Measurements from ENCODE around the gene HOXC13. TPM values are rescaled to one million over a fixed set of nuclear protein-coding genes. Genes with fewer than 3 reads are reported as not detected.

The HOXC13 gene
- total RNA-seq, 4 donors from 2014 or later: not detected

DNA sequence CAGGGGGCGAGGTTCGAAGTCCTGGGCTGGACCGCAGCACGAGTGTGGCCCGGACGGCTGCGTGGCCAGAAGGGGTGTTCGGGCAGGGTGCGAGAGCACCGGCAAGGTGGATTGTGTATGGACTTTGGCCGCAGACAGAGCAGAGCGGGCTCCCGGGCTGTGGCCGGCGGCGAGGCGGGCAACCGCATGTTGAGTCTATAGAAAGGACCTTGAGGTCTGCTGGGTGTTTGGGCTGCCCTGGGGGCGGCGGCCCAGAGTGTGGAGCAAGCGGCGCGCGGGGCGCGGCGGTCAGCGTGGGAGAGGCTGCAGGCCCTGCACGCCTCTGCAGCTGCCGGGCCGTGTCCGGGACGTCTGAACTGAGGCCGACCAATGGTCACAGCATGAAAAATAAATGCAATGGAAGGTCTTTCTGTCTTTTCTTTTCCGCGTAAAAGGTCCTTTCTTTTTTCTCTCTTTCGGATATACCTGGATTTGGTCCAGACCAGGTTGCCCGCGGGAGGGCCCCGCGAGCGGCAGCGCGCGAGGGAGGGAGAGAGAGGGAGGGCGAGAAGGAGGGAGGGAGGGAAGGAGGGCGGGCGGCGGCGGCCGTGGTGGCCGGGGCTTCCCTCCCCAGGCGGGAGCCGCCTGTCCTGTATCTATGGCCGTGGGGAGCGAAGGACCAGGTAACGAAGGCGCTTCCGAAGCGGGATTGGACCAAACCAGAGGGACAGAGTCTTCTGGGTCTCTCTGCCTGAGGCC lies 55.8 kb downstream of the HOXC13 start:
- H3K27me3 ChIP-seq: peaks cover 12 to 100% (median 97%) of the 10 kb centered on the region in 4 donors
- H3K4me3 ChIP-seq: peak overlapping the region in 3 of 4 donors; percentile 46 to 61 (median 51)
- no peak overlapping the region for H3K27ac ChIP-seq (replicated peaks in 1 of 4)
- intact Hi-C loops (cut with DNase I): no loop called here
- H3K36me3 ChIP-seq: no peaks in the 10 kb centered on the region
- WGBS: 13% methylated on average over 19 of the region's 60 CpGs
- peaks cover 24 to 53% (median 32%) of the 10 kb centered on the region in 4 donors for H3K4me1 ChIP-seq
- no peak for TF ChIP-seq POLR2A (IDR thresholded peaks at IDR 0.05; ENCODE audit: low read depth)
- TF ChIP-seq EP300 (IDR thresholded peaks at IDR 0.05): no peak
- TF ChIP-seq POLR2AphosphoS5 (IDR thresholded peaks at IDR 0.05): no peak
- TF ChIP-seq, protein P1, sequence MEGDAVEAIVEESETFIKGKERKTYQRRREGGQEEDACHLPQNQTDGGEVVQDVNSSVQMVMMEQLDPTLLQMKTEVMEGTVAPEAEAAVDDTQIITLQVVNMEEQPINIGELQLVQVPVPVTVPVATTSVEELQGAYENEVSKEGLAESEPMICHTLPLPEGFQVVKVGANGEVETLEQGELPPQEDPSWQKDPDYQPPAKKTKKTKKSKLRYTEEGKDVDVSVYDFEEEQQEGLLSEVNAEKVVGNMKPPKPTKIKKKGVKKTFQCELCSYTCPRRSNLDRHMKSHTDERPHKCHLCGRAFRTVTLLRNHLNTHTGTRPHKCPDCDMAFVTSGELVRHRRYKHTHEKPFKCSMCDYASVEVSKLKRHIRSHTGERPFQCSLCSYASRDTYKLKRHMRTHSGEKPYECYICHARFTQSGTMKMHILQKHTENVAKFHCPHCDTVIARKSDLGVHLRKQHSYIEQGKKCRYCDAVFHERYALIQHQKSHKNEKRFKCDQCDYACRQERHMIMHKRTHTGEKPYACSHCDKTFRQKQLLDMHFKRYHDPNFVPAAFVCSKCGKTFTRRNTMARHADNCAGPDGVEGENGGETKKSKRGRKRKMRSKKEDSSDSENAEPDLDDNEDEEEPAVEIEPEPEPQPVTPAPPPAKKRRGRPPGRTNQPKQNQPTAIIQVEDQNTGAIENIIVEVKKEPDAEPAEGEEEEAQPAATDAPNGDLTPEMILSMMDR (IDR thresholded peaks at IDR 0.05): no peak
- no peak for DNase-seq (ENCODE audit: extremely low spot score)
- no peaks in the 10 kb centered on the region for H3K9me3 ChIP-seq

- no peaks in the 10 kb centered on the region for H3K9me3 ChIP-seq
- DNase-seq (ENCODE audit: extremely low spot score): no peak
- H3K27me3 ChIP-seq: peaks cover 12 to 100% (median 98%) of the 10 kb centered on the region in 4 donors
- 8% methylated on average over 15 of the region's 17 CpGs for WGBS
- H3K27ac ChIP-seq (replicated peaks in 1 of 4): no peak overlapping the region
- no peaks in the 10 kb centered on the region for H3K36me3 ChIP-seq
- H3K4me1 ChIP-seq: peaks cover 25 to 59% (median 37%) of the 10 kb centered on the region in 4 donors
- TF ChIP-seq, protein P1 (IDR thresholded peaks at IDR 0.05): no peak
- TF ChIP-seq POLR2AphosphoS5 (IDR thresholded peaks at IDR 0.05): no peak
- TF ChIP-seq POLR2A (IDR thresholded peaks at IDR 0.05; ENCODE audit: low read depth): no peak
- no peak for TF ChIP-seq EP300 (IDR thresholded peaks at IDR 0.05)
- H3K4me3 ChIP-seq: peak overlapping the region; percentile 46 to 61 (median 52)
- intact Hi-C loops (cut with DNase I): no loop called here
Observed at GRCh38 chr12:53995002-53995377, 56.4 kb downstream of the HOXC13 start.

DNA sequence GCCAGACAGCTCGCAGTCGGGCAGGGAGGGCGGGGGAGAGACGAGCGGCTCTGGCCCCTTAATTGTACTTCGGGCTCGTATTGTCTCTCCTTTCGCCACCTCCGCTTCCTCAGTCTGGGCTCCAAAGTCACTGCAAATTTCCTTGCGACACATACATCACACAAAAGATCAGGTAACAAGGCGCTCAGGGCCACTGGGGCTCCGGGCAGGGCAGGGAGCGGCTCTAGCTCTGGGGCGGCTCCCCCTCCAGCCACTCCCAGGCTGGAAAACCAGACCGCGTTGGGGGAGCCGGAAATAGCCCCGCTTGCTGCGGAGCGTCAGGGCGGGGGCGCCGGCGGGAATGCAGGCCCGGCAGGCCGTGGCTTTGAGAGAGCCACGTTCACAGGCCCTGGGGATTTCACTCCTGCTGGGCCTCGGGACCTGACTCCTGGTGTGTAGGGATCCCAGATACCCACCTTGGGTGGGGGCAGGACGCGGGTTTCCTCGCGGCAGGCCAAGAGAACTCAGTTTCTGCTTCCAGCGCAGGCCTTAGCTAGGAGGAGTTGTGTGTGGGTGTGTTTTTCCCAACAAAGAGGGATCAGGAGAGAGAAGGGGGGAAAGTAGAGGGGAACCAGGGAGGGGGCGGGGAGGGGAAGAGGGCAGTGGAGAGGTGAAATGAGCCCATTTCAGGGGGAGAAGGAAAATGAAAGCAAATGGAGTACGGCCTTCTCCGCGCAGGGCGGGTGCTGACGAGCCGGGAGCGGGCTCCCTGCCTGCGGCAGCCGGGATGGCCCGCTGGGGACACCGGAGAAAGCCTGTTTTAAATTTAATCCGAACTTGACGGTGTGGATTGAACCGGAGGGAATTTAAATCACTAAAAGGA lies 57.0 kb downstream of the HOXC13 start:
- Histone ChIP-seq H3K4me1 (peaks cover 32 to 61% (median 43%) of the 10 kb centered on the region in 4 donors), H3K9me3 (no peaks in the 10 kb centered on the region), H3K36me3 (no peaks in the 10 kb centered on the region), H3K27ac (replicated peaks in 1 of 4) (no peak overlapping the region), H3K4me3 (peak overlapping the region; percentile 46 to 61 (median 52)), H3K27me3 (peaks cover 18 to 100% (median 99%) of the 10 kb centered on the region in 4 donors)
- 13% methylated on average over 38 of the region's 48 CpGs for WGBS
- DNase-seq (ENCODE audit: extremely low spot score): no peak
- peak in 1 of 2 donors; percentile 12 for TF ChIP-seq POLR2AphosphoS5 (IDR thresholded peaks at IDR 0.05)
- no peak for TF ChIP-seq POLR2A (IDR thresholded peaks at IDR 0.05; ENCODE audit: low read depth)
- no peak for TF ChIP-seq EP300 (IDR thresholded peaks at IDR 0.05)
- TF ChIP-seq, protein P1 (IDR thresholded peaks at IDR 0.05): peak in 1 of 3 experiments; percentile 6
- intact Hi-C loops (cut with DNase I): no loop called here

Small RNA genes within 50 kb of the gene (small RNA-seq; reads per million reads assigned to genes)
- gene AC012531.3 (0 reads per million in 3 donors), gene AC012531.4 (0 reads per million in 3 donors), gene MIR196A2 (0 to 0.19 (median 0) reads per million in 3 donors), gene RF01905 (0 reads per million in 3 donors), gene RF01906 (0 reads per million in 3 donors)

Other genes starting within 250 kb of the HOXC13 start
- 100 to 1,000 TPM; 252 to 487 (median 347) TPM for gene CALCOCO1, start 211.4 kb upstream of the HOXC13 start, total RNA-seq
- not detected for gene CISTR, start 186.9 kb upstream of the HOXC13 start, total RNA-seq
- gene HOXC12, start 16.1 kb downstream of the HOXC13 start, total RNA-seq: not detected
- gene HOXC11, start 34.3 kb downstream of the HOXC13 start, total RNA-seq: not detected
- not detected for gene HOTAIR, start 36.1 kb downstream of the HOXC13 start, total RNA-seq
- not detected for gene HOXC10, start 46.3 kb downstream of the HOXC13 start, total RNA-seq
- gene HOXC9, start 61.3 kb downstream of the HOXC13 start, total RNA-seq: not detected
- gene HOXC8, start 70.2 kb downstream of the HOXC13 start, total RNA-seq: not detected
- gene HOXC6, start 89.6 kb downstream of the HOXC13 start, total RNA-seq: under 1 TPM in 3 of 4 donors, not detected in 1; 0.23 to 0.42 (median 0.32) TPM
- 1 to 10 TPM in 1 of 4 donors, under 1 TPM in 1, not detected in 2; 0.83 to 2.0 TPM for gene HOXC5, start 94.2 kb downstream of the HOXC13 start, total RNA-seq
- 1 to 10 TPM in 3 of 4 donors, under 1 TPM in 1; 0.83 to 3.6 (median 2.5) TPM for gene HOXC4, start 115.0 kb downstream of the HOXC13 start, total RNA-seq